ENCODE data around the gene ZFYVE9.

- TF ChIP-seq CTCF (conservative IDR thresholded peaks at IDR 0.05; ENCODE audit: low read depth in 2 of 2) (no peak), POLR2AphosphoS5 (IDR thresholded peaks at IDR 0.05; ENCODE audit: low read depth) (no peak), EZH2 (IDR thresholded peaks at IDR 0.05; ENCODE audit: low read depth, unreplicated experiment) (no peak), REST (IDR thresholded peaks at IDR 0.05; ENCODE audit: unreplicated experiment) (no peak), EZH2phosphoT487 (IDR thresholded peaks at IDR 0.05; ENCODE audit: unreplicated experiment) (no peak), CREB1 (CRISPR knock-in tag; IDR thresholded peaks at IDR 0.05; ENCODE audit: low read depth) (no peak), ZNF462 (CRISPR knock-in tag; IDR thresholded peaks at IDR 0.05) (no peak), NANOG (IDR thresholded peaks at IDR 0.05; ENCODE audit: borderline replicate concordance) (no peak), JUNB (IDR thresholded peaks at IDR 0.05; ENCODE audit: unreplicated experiment) (no peak), ZNF331 (CRISPR knock-in tag; IDR thresholded peaks at IDR 0.05; ENCODE audit: low read depth) (no peak), ZNF114 (CRISPR knock-in tag; IDR thresholded peaks at IDR 0.05) (no peak), STAT1 (IDR thresholded peaks at IDR 0.05; ENCODE audit: unreplicated experiment) (no peak), ETS1 (IDR thresholded peaks at IDR 0.05) (no peak)
These were observed 16.0 kb upstream of the ZFYVE9 start for GRCh38 chr1:52125736-52126359.

Data from GM23338 (cell line).